K562 (cell line): ENCODE results near the gene DGCR2. TPM values are rescaled to one million over a fixed set of nuclear protein-coding genes. Genes with fewer than 3 reads are reported as not detected.

ENCODE experiments used
- ATAC-seq: fragments of 200-7000 bp; cut with Tn5 transposase; 3 replicates; pipeline ENCODE4 v1.9.1; 2020; ENCODE audit warnings: moderate library complexity
- BruUV-seq: library from RNA; stranded (reverse); fragments of 400-500 nt; replicated peaks from 2 replicates; lab custom pipeline; 2021; lab: Mats Ljungman, UMichigan
- CTCF ChIA-PET: fragments of 300-600 bp; formaldehyde crosslinking; extraction: SDS; loops from one replicate; lab custom pipeline; 2021; ENCODE audit warnings: low intra/inter-chr PET ratio; lab: Yijun Ruan, JAX
- POLR2A ChIA-PET: fragments of 300-600, 350-650 bp; sonication (Branson Sonifier 250); formaldehyde crosslinking; extraction: SDS; loops from one replicate; lab custom pipeline; 2021; ENCODE audit warnings: antibody characterized with exemption, inconsistent platforms; lab: Yijun Ruan, JAX
- DNase-seq, 4 experiments: peaks; one replicate each; pipeline versions ENCODE4 v3.0.0 to v3.0.0-alpha.2; 2011 to 2018; ENCODE audit warnings: low spot score in 3 of 4, mixed read lengths in 3 of 4; ENCODE audit errors: extremely low read depth in 1 of 4
- FAIRE-seq: peaks from 2 replicates; lab custom pipeline; 2011; peaks lifted over from hg19 to GRCh38; lab: Jason Lieb, UNC
- H2AFZ ChIP-seq: 2 replicates; pipeline ENCODE4 v1.6.0; 2011; ENCODE audit warnings: low read depth, low read length, control low read depth, inconsistent platforms
- H3K27ac ChIP-seq: fragments of 200-600 bp; 3 replicates; pipeline ENCODE4 v1.8.0; 2011; ENCODE audit warnings: low read depth, mild to moderate bottlenecking, control low read depth, inconsistent platforms, low read length, moderate library complexity, mixed read lengths; ENCODE audit errors: extremely low read depth
- H3K27me3 ChIP-seq, 2 experiments: fragments of 300-600 bp in 1 of 2; 2 replicates in 1 of 2; 3 replicates in 1 of 2; pipeline versions ENCODE4 v1.6.0 to v1.8.0; 2011; ENCODE audit warnings: inconsistent platforms in 2 of 2, low read length in 2 of 2, mild to moderate bottlenecking in 1 of 2, mixed read lengths in 1 of 2, moderate library complexity in 1 of 2; ENCODE audit not compliant: control insufficient read depth in 2 of 2, insufficient read depth in 2 of 2
- H3K36me3 ChIP-seq: fragments of 300-600 bp; 3 replicates; pipeline ENCODE4 v1.8.0; 2011; ENCODE audit warnings: mild to moderate bottlenecking, low read length, inconsistent platforms; ENCODE audit not compliant: control insufficient read depth, insufficient read depth
- H3K4me1 ChIP-seq, 2 experiments: fragments of 200-600 bp in 1 of 2; replicated peaks in 1 of 2; 2 replicates in 1 of 2; 3 replicates in 1 of 2; pipeline versions ENCODE4 v1.5.1 to v1.8.0; 2011; ENCODE audit warnings: inconsistent platforms in 2 of 2, low read length in 2 of 2, mild to moderate bottlenecking in 1 of 2, mixed read lengths in 1 of 2, moderate library complexity in 1 of 2; ENCODE audit not compliant: control insufficient read depth in 2 of 2, insufficient read depth in 2 of 2
- H3K4me2 ChIP-seq: 2 replicates; pipeline ENCODE4 v1.6.1; 2011; ENCODE audit warnings: low read length, control low read depth, inconsistent platforms, mixed read lengths; ENCODE audit not compliant: insufficient read depth
- H3K4me3 ChIP-seq: fragments of 200-600 bp; sonication (generic), shearing (Covaris generic); 2 replicates; pipeline ENCODE4 v1.5.1; 2016; ENCODE audit warnings: control low read depth, inconsistent platforms
- H3K79me2 ChIP-seq: fragments of 200-600 bp; 3 replicates; pipeline ENCODE4 v1.8.0; 2011; ENCODE audit warnings: low read length, inconsistent platforms; ENCODE audit not compliant: control insufficient read depth, insufficient read depth
- H3K9ac ChIP-seq, 2 experiments: 2 replicates each; pipeline versions ENCODE4 v1.6.0 to v1.6.1; 2011; ENCODE audit warnings: low read depth in 2 of 2, low read length in 2 of 2, control low read depth in 1 of 2, inconsistent platforms in 1 of 2, mild to moderate bottlenecking in 1 of 2, mixed read lengths in 1 of 2; ENCODE audit not compliant: insufficient read depth in 1 of 2
- H3K9me1 ChIP-seq: one replicate; pipeline ENCODE4 v1.6.0; 2011; ENCODE audit warnings: inconsistent platforms, mild to moderate bottlenecking, low read length, moderate library complexity; ENCODE audit not compliant: control insufficient read depth, insufficient read depth
- H3K9me3 ChIP-seq: replicated peaks from 2 replicates; pipeline ENCODE4 v1.5.1; 2011; ENCODE audit warnings: low read depth, low read length, inconsistent platforms; ENCODE audit not compliant: control insufficient read depth, insufficient read depth
- H4K20me1 ChIP-seq: replicated peaks from 2 replicates; pipeline ENCODE4 v1.6.1; 2011; ENCODE audit warnings: low read length, inconsistent platforms, mixed read lengths; ENCODE audit not compliant: control insufficient read depth, insufficient read depth
- NR2C2 ChIP-seq, 2 experiments: fragments of 200-800 bp in 1 of 2; sonication (Bioruptor generic) in 1 of 2; sonication (generic) in 1 of 2; formaldehyde crosslinking in 1 of 2; IDR thresholded peaks; 2 replicates each; pipeline versions ENCODE4 v1.6.1 to v1.8.0; 2016 to 2022; ENCODE audit warnings: mild to moderate bottlenecking in 1 of 2, missing compliant biosample characterization in 1 of 2, missing genetic modification characterization in 1 of 2, missing genetic modification reagents in 1 of 2
- ZFP91 ChIP-seq: sonication (generic); formaldehyde crosslinking; IDR thresholded peaks from 2 replicates; pipeline ENCODE4 v1.8.0; 2022; ENCODE audit warnings: mild to moderate bottlenecking, missing genetic modification reagents
- WGBS: fragments of 100-300 bp; shearing (Covaris generic); methylation state at CpG from one replicate; pipeline ENCODE4 v1.1.6; 2016; ENCODE audit warnings: low coverage, mixed read lengths; ENCODE audit not compliant: insufficient coverage; ENCODE audit errors: missing lambda C conversion rate; 5-methylcytosine and 5-hydroxymethylcytosine counted together
- in situ Hi-C: fragments of 300-500 bp; cut with MboI; formaldehyde crosslinking; loops from 4 replicates; pipeline ENCODE4 v1.15.0; 2018; ENCODE audit warnings: inconsistent platforms, mixed read lengths
- intact Hi-C: fragments of 100-400 bp; cut with micrococcal nuclease; formaldehyde crosslinking; loops from 2 replicates; pipeline ENCODE4 v1.14.2; 2022
- polyA plus RNA-seq, 8 experiments: library from polyadenylated mRNA; depleted of rRNA in 4 of 8; stranded (reverse) in 5 of 8; unstranded in 3 of 8; fragments of >200 nt; fragmentation: Nextera tagmentation in 2 of 8; fragmentation: Illumina TruSeq in 1 of 8; extraction: Ambion mirVana in 2 of 8; extraction: Trizol in 1 of 8; gene quantifications; 2 replicates each; pipeline versions ENCODE4 v1.2.1 to v1.2.3, GENCODE V29; 2011 to 2014; ENCODE audit warnings: inconsistent platforms in 1 of 8, missing spikeins in 1 of 8
- total RNA-seq, 7 experiments: library from RNA; depleted of rRNA in 6 of 7; stranded (reverse); fragments of >200 nt in 6 of 7; fragmentation: Illumina TruSeq in 2 of 7; extraction: Trizol in 2 of 7; gene quantifications; 2 replicates each; pipeline versions ENCODE4 v1.2.1 to v1.2.3, GENCODE V29; 2011 to 2021; ENCODE audit warnings: low replicate concordance in 1 of 7
- TF ChIP-seq, protein P1 (sequence below), 2 experiments: fragments of 450-650 bp in 1 of 2; sonication (generic) in 1 of 2; formaldehyde crosslinking in 1 of 2; IDR thresholded peaks in 1 of 2; conservative IDR thresholded peaks in 1 of 2; 2 replicates each; pipeline versions ENCODE4 v1.6.1 to v1.8.1; 2016 to 2023; ENCODE audit warnings: mild to moderate bottlenecking in 2 of 2, moderate library complexity in 2 of 2, inconsistent platforms in 1 of 2, missing genetic modification reagents in 1 of 2

The DGCR2 gene
- total and polyA plus RNA-seq, 9 of the 15 experiments (the other 6 are each of a cell fraction or from before 2014, with no cell fraction given), result 0.69 to 101 (median 56.4) TPM

GRCh38 chr22:19105456-19105855 is 16.8 kb downstream of the DGCR2 start:
- no peak overlapping the region for H3K27ac ChIP-seq
- no peak for FAIRE-seq
- peaks cover 36% of the 10 kb centered on the region for H4K20me1 ChIP-seq
- in situ Hi-C loops (no loop called here), intact Hi-C loops (no loop called here)
- peaks cover 90% of the 10 kb centered on the region for H3K79me2 ChIP-seq
- no peak overlapping the region for H3K9ac ChIP-seq
- no peak overlapping the region for H2AFZ ChIP-seq
- no peak overlapping the region for H3K4me3 ChIP-seq
- no peak for ATAC-seq
- no peak overlapping the region for H3K4me2 ChIP-seq
- WGBS, result 96% methylated on average over 8 of the region's 8 CpGs
- H3K9me3 ChIP-seq, result no peaks in the 10 kb centered on the region
- peaks cover 4% of the 10 kb centered on the region for H3K9me1 ChIP-seq
- no peaks in the 10 kb centered on the region for H3K27me3 ChIP-seq
- BruUV-seq, result no TSS peak
- DNase-seq, result no peak
- ChIA-PET CTCF (interaction anchor here (0.6 to 0.7 kb wide), 2 partner anchors 40 to 524 kb away, joined by 3 read pairs; no protein-coding TSS in a partner anchor), POLR2A (interaction anchor here (0.6 to 6.0 kb wide), 2 partner anchors 13 to 1661 kb away, joined by 5 to 67 read pairs; partner anchors contain the start of gene DGCR2)
- peaks cover 42% of the 10 kb centered on the region for H3K36me3 ChIP-seq
- TF ChIP-seq ZFP91, result 0 out of 2 replicates have a peak, but pooled peaks have one; percentile 4
- TF ChIP-seq, protein P1, sequence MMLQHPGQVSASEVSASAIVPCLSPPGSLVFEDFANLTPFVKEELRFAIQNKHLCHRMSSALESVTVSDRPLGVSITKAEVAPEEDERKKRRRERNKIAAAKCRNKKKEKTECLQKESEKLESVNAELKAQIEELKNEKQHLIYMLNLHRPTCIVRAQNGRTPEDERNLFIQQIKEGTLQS (IDR thresholded peaks at IDR 0.05), result no peak
- TF ChIP-seq, protein P1 (CRISPR knock-in tag; conservative IDR thresholded peaks at IDR 0.05), result 0 out of 2 replicates have a peak, but pooled peaks have one; percentile 3
- TF ChIP-seq NR2C2 (CRISPR knock-in tag; IDR thresholded peaks at IDR 0.05), result no peak
- TF ChIP-seq NR2C2 (tag; IDR thresholded peaks at IDR 0.05), result no peak
- peaks cover 28 to 32% of the 10 kb centered on the region in 2 experiments for H3K4me1 ChIP-seq
